NCI-H2171 treated with DMSO at 0.1 percent for 48 hours (cell line): ENCODE results near the gene RELB.

Source experiments
- DNase-seq: peaks from one replicate; lab custom pipeline; 2025; lab: John Stamatoyannopoulos, UW

The RELB gene

GRCh38 chr19:45059258-45059965 is 58.1 kb downstream of the RELB start:
- DNase-seq = peak; percentile 58

DNA sequence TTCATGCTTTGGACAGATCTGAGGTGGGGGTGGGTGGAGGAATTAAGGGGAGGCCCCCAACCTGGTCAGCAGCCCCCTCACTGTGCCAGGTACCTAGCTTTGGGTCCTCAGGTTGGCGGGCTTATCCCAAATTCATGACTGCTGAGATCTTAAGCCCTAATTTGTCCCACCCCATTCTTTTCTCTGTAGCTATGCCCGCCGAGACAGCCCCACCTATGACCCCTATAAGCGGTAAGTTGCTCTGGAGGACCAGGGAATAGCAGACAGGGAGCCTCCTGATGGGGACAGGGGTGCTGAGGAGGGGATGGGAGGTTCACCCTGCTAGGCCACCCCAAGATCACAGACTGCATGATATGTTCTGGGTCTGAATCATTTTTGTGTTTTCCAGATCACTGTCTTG is 60.7 kb downstream of the RELB start:
- DNase-seq = no peak

DNA sequence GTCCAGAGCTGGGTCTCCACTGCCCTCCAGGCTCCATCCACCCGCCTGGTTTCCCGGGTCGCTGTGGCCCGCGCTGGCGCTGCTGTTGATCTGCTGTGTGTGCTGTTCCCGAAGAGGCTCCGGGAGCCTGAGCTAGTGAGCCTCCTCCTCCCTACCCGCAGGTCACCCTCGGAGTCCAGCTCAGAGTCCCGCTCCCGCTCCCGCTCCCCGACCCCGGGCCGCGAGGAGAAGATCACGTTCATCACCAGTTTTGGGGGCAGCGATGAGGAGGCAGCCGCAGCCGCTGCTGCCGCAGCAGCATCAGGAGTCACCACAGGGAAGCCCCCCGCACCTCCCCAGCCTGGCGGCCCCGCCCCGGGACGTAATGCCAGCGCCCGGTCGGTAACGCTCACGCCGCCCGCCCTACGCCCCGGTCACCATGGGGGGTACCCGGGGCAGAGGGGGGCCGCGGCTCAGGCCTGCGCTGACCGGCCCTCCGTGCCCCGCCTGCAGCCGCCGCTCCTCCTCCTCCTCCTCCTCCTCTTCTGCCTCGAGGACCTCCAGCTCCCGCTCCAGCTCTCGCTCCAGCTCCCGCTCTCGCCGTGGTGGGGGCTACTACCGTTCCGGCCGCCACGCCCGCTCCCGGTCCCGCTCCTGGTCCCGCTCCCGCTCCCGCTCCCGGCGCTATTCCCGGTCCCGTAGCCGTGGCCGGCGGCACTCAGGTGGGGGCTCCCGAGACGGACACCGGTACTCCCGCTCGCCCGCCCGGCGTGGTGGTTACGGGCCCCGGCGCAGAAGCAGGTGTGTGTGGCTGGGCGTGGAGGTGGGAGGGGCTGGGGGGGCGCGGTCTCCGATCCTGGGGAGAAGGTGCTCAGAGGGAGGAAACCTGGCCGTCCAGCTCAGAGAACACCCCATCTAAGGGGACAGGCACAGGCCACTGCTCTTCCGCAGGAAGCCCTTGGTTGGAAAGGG is 62.9 kb downstream of the RELB start:
- no peak for DNase-seq

DNA sequence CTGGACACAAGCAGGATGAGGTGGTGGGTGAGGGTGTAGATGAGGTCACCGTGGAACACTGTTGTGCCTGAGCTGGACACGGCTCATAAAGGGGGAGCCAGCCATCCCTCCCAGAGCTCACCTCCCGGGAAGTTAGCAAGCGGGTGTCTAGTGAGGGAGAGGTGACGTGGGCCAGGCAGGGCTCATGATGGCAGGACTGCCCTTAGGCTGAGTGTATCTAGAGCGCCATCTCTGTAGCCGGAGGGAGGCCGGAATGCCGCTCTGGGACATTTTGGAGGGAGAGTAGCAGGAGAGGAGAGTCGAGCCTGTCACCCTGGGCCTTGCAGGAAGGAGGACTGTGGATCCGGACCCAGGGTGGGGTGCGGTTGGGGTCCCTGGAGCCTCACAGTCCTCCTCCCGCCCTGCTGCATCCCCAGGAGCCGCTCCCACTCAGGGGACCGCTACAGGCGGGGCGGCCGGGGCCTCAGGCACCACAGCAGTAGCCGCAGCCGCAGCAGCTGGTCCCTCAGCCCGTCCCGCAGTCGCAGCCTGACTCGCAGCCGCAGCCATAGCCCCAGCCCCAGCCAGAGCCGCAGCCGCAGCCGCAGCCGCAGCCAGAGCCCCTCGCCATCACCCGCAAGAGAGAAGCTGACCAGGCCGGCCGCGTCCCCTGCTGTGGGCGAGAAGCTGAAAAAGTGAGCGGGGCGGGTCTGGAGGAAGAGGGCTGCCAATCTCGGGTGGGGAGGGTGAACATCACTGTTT is 65.8 kb downstream of the RELB start:
- no peak for DNase-seq

DNA sequence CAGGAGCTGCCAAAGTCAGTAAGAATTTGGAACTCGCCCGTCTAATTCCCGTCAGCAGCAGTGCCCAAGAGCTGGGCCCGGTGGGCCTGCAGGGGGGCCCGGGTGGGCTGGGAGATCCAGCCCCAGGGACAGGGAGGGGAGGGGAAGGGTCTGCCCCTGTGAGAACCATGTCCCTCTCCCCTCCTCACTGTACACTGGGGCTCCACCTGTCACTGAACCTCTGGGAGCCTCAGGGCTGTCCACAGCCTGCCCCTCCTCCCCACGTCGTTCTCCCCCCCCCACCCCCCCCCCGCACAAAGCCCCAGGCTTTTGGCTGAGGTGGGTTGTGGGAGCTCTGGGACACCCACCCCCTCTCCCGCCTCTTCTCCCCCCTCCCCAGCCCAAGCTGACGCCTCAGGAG is 66.8 kb downstream of the RELB start:
- DNase-seq = no peak

DNA sequence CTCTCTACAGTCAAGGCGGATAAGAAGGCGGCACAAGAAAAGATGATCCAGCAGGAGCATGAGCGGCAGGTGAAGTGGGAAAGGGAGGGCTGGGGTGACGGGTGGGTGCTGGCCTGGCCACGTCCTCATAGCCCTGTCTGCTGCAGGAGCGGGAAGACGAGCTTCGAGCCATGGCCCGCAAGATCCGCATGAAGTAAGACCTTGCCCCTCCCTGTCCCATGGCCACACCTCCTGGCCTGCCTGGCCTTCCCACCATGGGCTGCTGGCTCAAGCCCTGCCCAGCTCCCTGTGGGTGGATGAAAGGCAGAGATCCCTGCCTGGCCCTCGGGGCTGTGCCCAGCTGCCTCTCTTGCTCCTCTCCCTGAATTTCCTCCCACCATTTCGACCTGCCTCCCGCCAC is 67.8 kb downstream of the RELB start:
- no peak for DNase-seq

DNA sequence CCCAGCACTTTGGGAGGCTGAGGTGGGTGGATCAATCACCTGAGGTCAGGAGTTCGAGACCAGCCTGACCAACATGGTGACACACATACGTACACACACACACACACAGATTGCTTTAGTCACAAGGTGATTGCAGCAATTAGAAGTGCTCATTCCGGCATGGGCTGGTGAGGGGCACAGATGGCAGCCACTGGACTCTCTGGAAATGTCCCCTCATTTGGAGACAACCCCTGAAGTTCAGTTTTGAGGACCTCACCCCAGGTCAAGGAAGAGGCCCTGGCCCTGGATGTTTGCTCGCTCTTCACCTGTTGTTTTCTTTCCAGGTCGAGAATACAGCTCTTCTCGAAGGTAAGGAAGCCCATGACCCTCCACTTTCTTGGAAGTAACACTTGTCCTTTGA is 69.0 kb downstream of the RELB start:
- no peak for DNase-seq

GRCh38 chr19:45070861-45071544 is 69.7 kb downstream of the RELB start:
- no peak for DNase-seq

DNA sequence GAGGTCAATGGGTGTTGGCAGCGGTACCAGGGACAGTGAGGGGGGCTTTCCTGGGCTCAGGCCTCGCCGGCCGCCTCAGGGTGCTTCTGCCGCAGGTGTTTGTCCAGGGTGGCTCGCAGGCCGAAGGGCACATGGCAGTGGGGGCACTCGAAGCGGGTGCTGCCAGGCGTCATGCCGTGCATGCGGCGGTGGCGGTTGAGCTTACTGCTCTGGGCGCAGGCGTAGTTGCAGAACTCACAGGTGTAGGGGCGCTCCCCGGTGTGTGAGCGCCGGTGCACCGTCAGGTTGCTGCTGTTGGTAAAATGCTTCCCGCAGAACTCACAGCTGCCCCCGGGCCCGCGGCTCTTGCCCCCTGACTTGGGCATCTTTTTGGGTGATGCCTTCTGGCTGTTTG is 70.3 kb downstream of the RELB start:
- no peak for DNase-seq

DNA sequence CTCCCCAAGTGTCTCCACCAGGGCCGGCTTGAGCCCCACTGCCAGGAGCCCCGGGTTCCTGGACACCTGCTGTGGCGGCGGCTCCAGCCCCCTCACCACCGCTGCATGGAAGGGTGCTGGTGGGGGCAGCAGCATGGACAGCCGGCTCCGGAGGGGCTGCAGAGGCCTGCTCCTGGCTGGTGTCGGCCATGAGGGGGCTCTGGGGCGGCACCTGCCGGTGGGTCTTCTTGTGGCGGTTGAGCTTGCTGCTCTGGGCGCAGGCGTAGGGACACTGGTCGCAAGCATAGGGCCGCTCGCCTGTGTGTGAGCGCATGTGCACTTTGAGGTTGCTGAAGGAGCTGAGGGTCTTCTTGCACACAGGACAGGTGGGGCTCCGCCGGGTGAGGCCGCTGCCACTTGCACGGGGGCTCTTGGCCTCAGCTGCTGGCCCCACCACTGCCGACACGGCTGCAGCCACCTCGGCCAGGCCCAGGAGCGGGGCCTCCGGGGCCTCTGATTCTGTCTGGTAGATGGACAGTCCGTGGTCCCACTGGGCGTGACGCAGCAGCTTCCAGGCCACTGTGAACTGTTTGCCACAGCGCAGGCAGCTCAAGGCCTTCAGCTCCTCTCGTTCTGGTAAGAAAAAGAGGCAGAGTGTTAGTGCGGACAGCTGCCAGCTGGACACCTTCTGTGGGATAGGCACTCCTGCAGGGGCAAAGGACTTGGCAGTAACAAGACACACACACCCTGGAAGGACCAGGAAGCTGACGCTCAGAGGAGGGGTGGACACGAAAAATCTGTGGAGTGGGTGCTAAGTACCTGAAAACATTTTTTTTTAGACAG is 70.9 kb downstream of the RELB start:
- no peak for DNase-seq

GRCh38 chr19:45074744-45075300 is 73.6 kb downstream of the RELB start:
- no peak for DNase-seq

- no peak for DNase-seq
Measured at GRCh38 chr19:45075301-45076028, 74.2 kb downstream of the RELB start.

DNA sequence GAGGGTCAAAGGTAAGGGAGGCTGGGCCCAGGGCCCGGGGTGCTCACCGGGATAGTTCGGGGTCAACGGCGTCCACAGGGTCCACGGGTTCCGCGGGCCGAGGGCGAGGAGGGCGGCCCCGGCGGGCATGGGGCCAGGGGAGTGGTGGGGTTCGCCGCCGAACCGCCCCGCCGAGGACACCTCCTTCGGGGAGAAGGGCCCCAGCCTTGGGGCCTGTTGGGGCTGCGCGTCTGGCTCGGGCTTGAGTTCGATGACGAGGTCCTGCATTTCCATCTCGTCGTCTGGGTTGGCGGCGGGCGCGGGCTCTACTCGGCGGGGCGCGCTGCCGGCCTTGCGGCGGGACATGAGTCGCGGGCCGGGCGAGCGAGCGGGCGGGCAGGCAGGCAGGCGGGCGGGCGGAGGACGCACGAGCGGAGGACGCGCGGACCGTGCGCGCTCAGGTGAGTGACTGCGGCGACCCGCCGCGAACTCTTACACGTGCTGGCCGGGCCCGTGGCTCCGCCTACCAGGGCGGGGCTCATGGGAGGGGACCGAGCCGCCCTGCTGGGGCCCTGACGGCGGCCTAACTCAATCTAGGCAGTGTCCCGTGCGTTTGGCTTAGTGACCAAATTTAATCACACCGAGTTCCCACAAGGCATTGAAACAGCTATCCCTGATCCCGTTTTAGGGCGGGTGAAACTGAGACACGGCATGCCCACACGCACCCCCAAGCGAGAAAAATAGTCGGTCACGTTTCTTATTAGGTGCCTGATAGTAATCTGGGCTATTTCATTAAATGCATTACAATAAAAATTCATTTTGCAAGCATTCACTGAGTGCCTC is 75.0 kb downstream of the RELB start, which contains the start of gene ZNF296:
Gene ZNF296 (minus strand): TSS at position 450 of the 822 bp plus-strand sequence. CDS start 105 bp downstream, at position 345.
- DNase-seq = peak; percentile 65

DNA sequence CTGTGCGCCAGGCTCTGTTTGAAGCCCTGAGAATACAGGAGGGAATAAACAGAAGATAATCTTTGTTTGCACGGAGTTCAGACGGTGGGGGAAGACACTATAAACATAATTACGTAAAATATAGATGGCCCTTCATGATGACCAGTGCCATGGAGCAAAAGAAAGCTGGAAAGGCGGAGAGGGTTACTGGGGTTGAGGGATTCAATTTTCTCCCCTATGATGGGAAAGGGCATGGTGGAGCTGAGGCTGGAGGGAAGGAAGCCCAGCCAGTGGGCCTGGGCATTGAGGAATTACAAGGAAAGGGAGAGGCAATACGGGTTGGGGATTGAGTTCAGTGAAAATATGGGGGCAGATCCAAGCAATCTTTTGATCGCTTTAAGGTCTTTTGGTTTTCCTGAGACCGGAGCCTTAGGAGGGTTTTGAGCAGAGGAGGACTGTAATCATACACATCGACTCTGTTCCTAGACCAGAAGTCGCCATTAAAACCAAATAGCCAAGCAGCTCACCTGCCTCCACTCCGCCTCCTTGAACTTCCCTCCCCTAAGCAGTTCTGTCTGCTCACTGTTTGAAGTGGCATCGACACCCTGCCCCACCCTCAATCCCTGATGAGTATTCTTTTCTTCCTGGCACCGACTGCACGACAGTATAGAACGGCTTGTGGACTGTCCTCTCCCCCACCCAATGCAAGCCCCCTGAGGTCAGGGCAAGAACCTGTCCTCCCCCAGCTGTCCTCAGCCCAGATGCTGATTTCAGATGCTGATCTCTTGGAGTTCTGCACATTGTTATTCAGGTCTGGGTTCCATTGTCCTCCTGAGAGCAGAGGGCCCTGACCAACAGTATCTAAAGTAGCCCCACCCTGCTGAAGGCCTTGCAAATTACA is 75.8 kb downstream of the RELB start:
- no peak for DNase-seq

DNA sequence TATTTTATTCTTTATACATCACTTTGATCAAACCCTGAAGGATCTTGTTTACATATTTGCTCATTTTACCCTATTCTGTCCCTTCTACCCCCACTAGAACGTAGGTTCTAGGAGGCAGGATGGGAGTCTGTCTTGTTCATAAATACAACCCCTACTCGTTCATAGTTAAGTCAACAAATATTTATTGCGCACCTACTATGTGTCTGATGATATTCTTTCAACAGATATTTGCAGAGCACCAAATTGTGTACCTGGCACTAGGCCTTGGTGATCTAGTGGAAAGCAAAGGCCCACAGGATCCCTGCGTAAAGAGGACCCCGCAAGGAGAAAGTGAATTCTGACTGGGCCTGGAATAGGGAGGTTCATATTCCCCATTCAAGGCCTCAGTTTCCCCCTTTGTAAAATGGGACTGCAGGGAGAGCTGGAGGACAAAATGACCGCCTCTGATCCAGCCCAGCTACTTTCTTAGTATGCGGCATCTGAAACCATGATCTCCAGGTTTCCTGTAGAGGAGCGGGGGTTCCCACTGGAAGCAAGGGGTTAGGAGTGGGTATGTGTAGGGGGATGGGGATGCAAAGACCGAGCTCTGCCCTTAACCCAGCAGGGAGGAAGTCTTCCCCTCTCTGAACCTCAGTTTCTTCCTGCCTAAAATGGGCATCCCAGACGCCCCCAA is 77.3 kb downstream of the RELB start:
- DNase-seq = no peak

- DNase-seq = peak; percentile 81
Measured at GRCh38 chr19:45079063-45079910, 78.0 kb downstream of the RELB start, which contains the start of gene GEMIN7. GEMIN7 (plus strand) TSS chr19:45079260; CDS start chr19:45090115, 10,855 bp downstream.
